K562 (cell line): ENCODE data around the gene MITF. TPM values are rescaled to one million over a fixed set of nuclear protein-coding genes. Genes with fewer than 3 reads are reported as not detected.

Experiments used
- BRD9 ChIP-seq: fragments of 450-650 bp; IDR thresholded peaks from 2 replicates; pipeline ENCODE4 v1.6.1; 2018; ENCODE audit warnings: low read depth; ENCODE audit not compliant: partially characterized antibody
- CBFA2T3 ChIP-seq: fragments of 450-650 bp; IDR thresholded peaks from 2 replicates; pipeline ENCODE4 v1.6.1; 2017
- ELF2 ChIP-seq: fragments of 250-450 bp; sonication (Bioruptor Pico); IDR thresholded peaks from 2 replicates; pipeline ENCODE4 v1.5.0; 2021; ENCODE audit warnings: mild to moderate bottlenecking
- ERF ChIP-seq: fragments of 450-650 bp; formaldehyde crosslinking; IDR thresholded peaks from 2 replicates; pipeline ENCODE4 v1.4.0; 2020; ENCODE audit warnings: mild to moderate bottlenecking, mixed read lengths
- GATAD2A ChIP-seq: fragments of 450-650 bp; IDR thresholded peaks from 2 replicates; pipeline ENCODE4 v1.6.1; 2017
- KDM2B ChIP-seq: fragments of 250-450 bp; sonication (Bioruptor Pico); IDR thresholded peaks from 2 replicates; pipeline ENCODE4 v1.8.0; 2021; ENCODE audit warnings: mild to moderate bottlenecking, moderate library complexity
- NFRKB ChIP-seq: fragments of 450-650 bp; IDR thresholded peaks from 2 replicates; pipeline ENCODE4 v1.6.1; 2016; ENCODE audit warnings: low read depth
- POLR3G ChIP-seq: IDR thresholded peaks from 2 replicates; pipeline ENCODE4 v1.6.1; 2011; ENCODE audit not compliant: insufficient read length, insufficient replicate concordance; ENCODE audit errors: extremely low read depth
- RBM22 ChIP-seq: fragments of 200-400 bp; formaldehyde crosslinking; IDR thresholded peaks from 2 replicates; pipeline ENCODE4 v1.6.1; 2018; ENCODE audit warnings: low read length, low read depth; ENCODE audit not compliant: poor library complexity, severe bottlenecking
- SAFB2 ChIP-seq: fragments of 200-400 bp; formaldehyde crosslinking; IDR thresholded peaks from 2 replicates; pipeline ENCODE4 v1.6.1; 2018; ENCODE audit warnings: borderline replicate concordance, low read length, low read depth, moderate library complexity; ENCODE audit not compliant: severe bottlenecking
- SRSF9 ChIP-seq: fragments of 200-400 bp; formaldehyde crosslinking; IDR thresholded peaks from 2 replicates; pipeline ENCODE4 v1.6.1; 2017; ENCODE audit warnings: low read depth, low read length, borderline replicate concordance
- TAL1 ChIP-seq: fragments of 450-650 bp; IDR thresholded peaks from 2 replicates; pipeline ENCODE4 v1.6.1; 2016; ENCODE audit warnings: mild to moderate bottlenecking
- TARDBP ChIP-seq: fragments of 450-650 bp; IDR thresholded peaks from 2 replicates; pipeline ENCODE4 v1.6.1; 2016
- TCF3 ChIP-seq: sonication (generic); formaldehyde crosslinking; IDR thresholded peaks from 2 replicates; pipeline ENCODE4 v1.4.0; 2020; ENCODE audit warnings: mild to moderate bottlenecking, missing genetic modification reagents
- TEAD2 ChIP-seq: fragments of 450-650 bp; IDR thresholded peaks from 2 replicates; pipeline ENCODE4 v1.6.1; 2016; ENCODE audit warnings: missing genetic modification characterization, control low read depth, missing compliant biosample characterization
- WHSC1 ChIP-seq: IDR thresholded peaks from one replicate; pipeline ENCODE4 v1.6.1; 2012; ENCODE audit warnings: low read length, control low read depth, inconsistent platforms
- YBX1 ChIP-seq: fragments of 450-650 bp; IDR thresholded peaks from 2 replicates; pipeline ENCODE4 v1.7.1; 2016; ENCODE audit warnings: mild to moderate bottlenecking
- ZNF184 ChIP-seq: sonication (generic); formaldehyde crosslinking; IDR thresholded peaks from 2 replicates; pipeline ENCODE4 v1.5.0; 2020; ENCODE audit warnings: missing genetic modification reagents
- ZNF217 ChIP-seq: sonication (generic); formaldehyde crosslinking; IDR thresholded peaks from 2 replicates; pipeline ENCODE4 v1.8.0; 2022; ENCODE audit warnings: mild to moderate bottlenecking, missing genetic modification reagents
- ZNF239 ChIP-seq: fragments of 250-450 bp; sonication (Bioruptor Pico); IDR thresholded peaks from 2 replicates; pipeline ENCODE4 v1.4.0; 2020; ENCODE audit warnings: mild to moderate bottlenecking
- ZNF280B ChIP-seq: fragments of 250-450 bp; sonication (Bioruptor Pico); IDR thresholded peaks from 2 replicates; pipeline ENCODE4 v1.5.1; 2021; ENCODE audit warnings: mild to moderate bottlenecking
- ZNF384 ChIP-seq: IDR thresholded peaks from 2 replicates; pipeline ENCODE4 v1.6.1; 2012; ENCODE audit warnings: low read depth, low read length, improper control_type of control experiment
- ZNF395 ChIP-seq: fragments of 200-800 bp; sonication (Bioruptor generic); IDR thresholded peaks from 2 replicates; pipeline ENCODE4 v1.6.1; 2017; ENCODE audit warnings: missing genetic modification characterization, missing compliant biosample characterization
- ZNF780A ChIP-seq: fragments of 250-450 bp; sonication (Bioruptor Pico); IDR thresholded peaks from 2 replicates; pipeline ENCODE4 v1.5.0; 2021; ENCODE audit warnings: mild to moderate bottlenecking
- polyA plus RNA-seq, 8 experiments: library from polyadenylated mRNA; depleted of rRNA in 4 of 8; stranded (reverse) in 5 of 8; unstranded in 3 of 8; fragments of >200 nt; fragmentation: Nextera tagmentation in 2 of 8; fragmentation: Illumina TruSeq in 1 of 8; extraction: Ambion mirVana in 2 of 8; extraction: Trizol in 1 of 8; gene quantifications; 2 replicates each; pipeline versions ENCODE4 v1.2.1 to v1.2.3, GENCODE V29; 2011 to 2014; ENCODE audit warnings: inconsistent platforms in 1 of 8, missing spikeins in 1 of 8
- total RNA-seq, 7 experiments: library from RNA; depleted of rRNA in 6 of 7; stranded (reverse); fragments of >200 nt in 6 of 7; fragmentation: Illumina TruSeq in 2 of 7; extraction: Trizol in 2 of 7; gene quantifications; 2 replicates each; pipeline versions ENCODE4 v1.2.1 to v1.2.3, GENCODE V29; 2011 to 2021; ENCODE audit warnings: low replicate concordance in 1 of 7
- TF ChIP-seq, protein P1 (sequence below), 2 experiments: fragments of 250-450 bp in 1 of 2; fragments of 450-650 bp in 1 of 2; sonication (Bioruptor Pico) in 1 of 2; IDR thresholded peaks; 2 replicates each; pipeline versions ENCODE4 v1.6.1 to v1.8.0; 2016 to 2021; ENCODE audit warnings: mild to moderate bottlenecking in 2 of 2, moderate library complexity in 2 of 2, missing compliant biosample characterization in 1 of 2, missing genetic modification characterization in 1 of 2
- TF ChIP-seq, protein P2 (sequence below): fragments of 450-650 bp; formaldehyde crosslinking; IDR thresholded peaks from 2 replicates; pipeline ENCODE4 v1.4.0; 2022; ENCODE audit warnings: missing genetic modification characterization
- TF ChIP-seq, protein P3 (sequence below): fragments of 450-650 bp; IDR thresholded peaks from one replicate; pipeline ENCODE4 v1.6.1; 2018; ENCODE audit warnings: mild to moderate bottlenecking, moderate library complexity; ENCODE audit not compliant: partially characterized antibody

Gene MITF
- total and polyA plus RNA-seq, 9 of the 15 experiments (the other 6 are each of a cell fraction or from before 2014, with no cell fraction given) = 5.6 to 14.9 (median 11.1) TPM

DNA sequence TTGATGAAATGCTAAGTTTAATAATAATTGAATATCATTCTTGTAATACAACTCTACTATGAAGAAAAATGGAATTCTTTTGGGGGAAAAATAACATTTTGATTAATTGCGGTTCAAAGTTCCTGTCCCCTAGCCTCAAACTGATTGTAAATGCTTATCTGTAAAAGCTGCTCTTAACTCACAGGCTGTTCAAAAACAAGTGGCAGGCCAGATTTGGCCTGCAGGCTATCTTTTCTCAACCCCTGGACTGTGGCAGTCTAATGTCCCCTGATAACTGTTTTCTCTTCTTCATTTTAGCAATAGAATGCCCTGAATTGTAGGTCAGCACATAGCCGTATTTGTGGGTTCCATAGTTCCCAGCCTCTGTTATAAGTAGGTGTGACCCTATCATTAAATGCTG, 236.8 kb downstream of the MITF start (continued):
- TF ChIP-seq ZNF395 (no peak), TAL1 (peak; percentile 69), POLR3G (no peak), ZNF184 (CRISPR knock-in tag) (no peak), ZNF384 (no peak), TARDBP (no peak), BRD9 (no peak), CBFA2T3 (peak; percentile 65), WHSC1 (no peak), GATAD2A (no peak), ZNF217 (no peak), ERF (CRISPR knock-in tag) (no peak), SRSF9 (no peak), KDM2B (no peak), RBM22 (no peak), NFRKB (no peak), TEAD2 (tag) (no peak), TCF3 (CRISPR knock-in tag) (peak; percentile 45), SAFB2 (no peak), ZNF239 (CRISPR knock-in tag) (no peak), YBX1 (no peak), ZNF280B (CRISPR knock-in tag) (no peak), ELF2 (no peak), ZNF780A (CRISPR knock-in tag) (no peak)
- TF ChIP-seq, protein P1, sequence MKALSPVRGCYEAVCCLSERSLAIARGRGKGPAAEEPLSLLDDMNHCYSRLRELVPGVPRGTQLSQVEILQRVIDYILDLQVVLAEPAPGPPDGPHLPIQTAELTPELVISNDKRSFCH (CRISPR knock-in tag; IDR thresholded peaks at IDR 0.05) = no peak
- TF ChIP-seq, protein P1 (tag; IDR thresholded peaks at IDR 0.05) = no peak
- TF ChIP-seq, protein P2, sequence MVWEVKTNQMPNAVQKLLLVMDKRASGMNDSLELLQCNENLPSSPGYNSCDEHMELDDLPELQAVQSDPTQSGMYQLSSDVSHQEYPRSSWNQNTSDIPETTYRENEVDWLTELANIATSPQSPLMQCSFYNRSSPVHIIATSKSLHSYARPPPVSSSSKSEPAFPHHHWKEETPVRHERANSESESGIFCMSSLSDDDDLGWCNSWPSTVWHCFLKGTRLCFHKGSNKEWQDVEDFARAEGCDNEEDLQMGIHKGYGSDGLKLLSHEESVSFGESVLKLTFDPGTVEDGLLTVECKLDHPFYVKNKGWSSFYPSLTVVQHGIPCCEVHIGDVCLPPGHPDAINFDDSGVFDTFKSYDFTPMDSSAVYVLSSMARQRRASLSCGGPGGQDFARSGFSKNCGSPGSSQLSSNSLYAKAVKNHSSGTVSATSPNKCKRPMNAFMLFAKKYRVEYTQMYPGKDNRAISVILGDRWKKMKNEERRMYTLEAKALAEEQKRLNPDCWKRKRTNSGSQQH (CRISPR knock-in tag) = no peak
- TF ChIP-seq, protein P3, sequence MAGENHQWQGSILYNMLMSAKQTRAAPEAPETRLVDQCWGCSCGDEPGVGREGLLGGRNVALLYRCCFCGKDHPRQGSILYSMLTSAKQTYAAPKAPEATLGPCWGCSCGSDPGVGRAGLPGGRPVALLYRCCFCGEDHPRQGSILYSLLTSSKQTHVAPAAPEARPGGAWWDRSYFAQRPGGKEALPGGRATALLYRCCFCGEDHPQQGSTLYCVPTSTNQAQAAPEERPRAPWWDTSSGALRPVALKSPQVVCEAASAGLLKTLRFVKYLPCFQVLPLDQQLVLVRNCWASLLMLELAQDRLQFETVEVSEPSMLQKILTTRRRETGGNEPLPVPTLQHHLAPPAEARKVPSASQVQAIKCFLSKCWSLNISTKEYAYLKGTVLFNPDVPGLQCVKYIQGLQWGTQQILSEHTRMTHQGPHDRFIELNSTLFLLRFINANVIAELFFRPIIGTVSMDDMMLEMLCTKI = no peak
